ENCODE measurements around the gene GPR146.

DNA sequence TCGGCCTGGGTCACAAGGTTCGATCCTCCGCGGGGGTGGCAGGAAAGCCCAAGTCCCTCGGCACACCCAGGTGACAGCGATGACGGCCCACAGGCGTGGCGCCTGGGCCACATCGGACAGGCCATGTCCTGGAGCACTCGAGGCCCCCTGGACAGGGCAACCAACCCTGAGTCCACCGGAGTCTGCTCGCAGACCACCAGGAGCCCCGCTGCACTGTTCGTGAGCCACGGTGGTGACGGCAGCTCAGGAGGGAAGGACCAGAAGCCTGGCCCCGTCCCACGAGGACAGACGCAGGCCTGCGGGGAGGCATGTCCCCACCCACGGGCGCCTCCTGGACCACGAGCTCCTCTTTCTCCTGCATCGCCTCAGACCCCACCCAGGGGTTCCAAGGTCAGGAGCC is 22.4 kb upstream of the GPR146 start:
- TF ChIP-seq ZMAT5 (CRISPR knock-in tag; IDR thresholded peaks at IDR 0.05; ENCODE audit: borderline replicate concordance, low read depth), result no peak
- TF ChIP-seq HDAC2 (CRISPR knock-in tag; IDR thresholded peaks at IDR 0.05), result no peak

All from HepG2 (cell line).